Skeletal muscle satellite cell (primary cell): ENCODE results near the gene SERPIND1.

ENCODE experiments used
- H3K27me3 ChIP-seq: 2 replicates; pipeline ENCODE4 v1.7.0; 2013; ENCODE audit warnings: low read length; ENCODE audit not compliant: control insufficient read depth, insufficient read depth
- H3K36me3 ChIP-seq: 2 replicates; pipeline ENCODE4 v1.7.0; 2013; ENCODE audit warnings: mild to moderate bottlenecking, control low read depth, low read length; ENCODE audit not compliant: insufficient read depth
- H3K4me1 ChIP-seq: 2 replicates; pipeline ENCODE4 v1.7.0; 2013; ENCODE audit warnings: low read length; ENCODE audit not compliant: control insufficient read depth, insufficient read depth
- H3K4me2 ChIP-seq: 2 replicates; pipeline ENCODE4 v1.7.0; 2013; ENCODE audit warnings: mild to moderate bottlenecking, low read length
- H3K4me3 ChIP-seq: 2 replicates; pipeline ENCODE4 v1.7.0; 2013; ENCODE audit warnings: low read length
- H3K9ac ChIP-seq: 2 replicates; pipeline ENCODE4 v1.7.0; 2013; ENCODE audit warnings: mild to moderate bottlenecking, low read depth, low read length, moderate library complexity
- H3K9me3 ChIP-seq: replicated peaks from 2 replicates; pipeline ENCODE4 v1.7.0; 2013; ENCODE audit warnings: mild to moderate bottlenecking, control low read depth, low read length

The SERPIND1 gene

DNA sequence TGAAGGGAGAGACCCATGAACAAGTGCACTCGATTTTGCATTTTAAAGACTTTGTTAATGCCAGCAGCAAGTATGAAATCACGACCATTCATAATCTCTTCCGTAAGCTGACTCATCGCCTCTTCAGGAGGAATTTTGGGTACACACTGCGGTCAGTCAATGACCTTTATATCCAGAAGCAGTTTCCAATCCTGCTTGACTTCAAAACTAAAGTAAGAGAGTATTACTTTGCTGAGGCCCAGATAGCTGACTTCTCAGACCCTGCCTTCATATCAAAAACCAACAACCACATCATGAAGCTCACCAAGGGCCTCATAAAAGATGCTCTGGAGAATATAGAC is 5.9 kb downstream of the SERPIND1 start:
- peaks cover 20% of the 10 kb centered on the region for H3K4me1 ChIP-seq
- peaks cover 30% of the 10 kb centered on the region for H3K36me3 ChIP-seq
- no peak overlapping the region for H3K4me2 ChIP-seq
- no peaks in the 10 kb centered on the region for H3K27me3 ChIP-seq
- H3K9ac ChIP-seq: no peak overlapping the region
- no peak overlapping the region for H3K4me3 ChIP-seq
- H3K9me3 ChIP-seq: no peaks in the 10 kb centered on the region

DNA sequence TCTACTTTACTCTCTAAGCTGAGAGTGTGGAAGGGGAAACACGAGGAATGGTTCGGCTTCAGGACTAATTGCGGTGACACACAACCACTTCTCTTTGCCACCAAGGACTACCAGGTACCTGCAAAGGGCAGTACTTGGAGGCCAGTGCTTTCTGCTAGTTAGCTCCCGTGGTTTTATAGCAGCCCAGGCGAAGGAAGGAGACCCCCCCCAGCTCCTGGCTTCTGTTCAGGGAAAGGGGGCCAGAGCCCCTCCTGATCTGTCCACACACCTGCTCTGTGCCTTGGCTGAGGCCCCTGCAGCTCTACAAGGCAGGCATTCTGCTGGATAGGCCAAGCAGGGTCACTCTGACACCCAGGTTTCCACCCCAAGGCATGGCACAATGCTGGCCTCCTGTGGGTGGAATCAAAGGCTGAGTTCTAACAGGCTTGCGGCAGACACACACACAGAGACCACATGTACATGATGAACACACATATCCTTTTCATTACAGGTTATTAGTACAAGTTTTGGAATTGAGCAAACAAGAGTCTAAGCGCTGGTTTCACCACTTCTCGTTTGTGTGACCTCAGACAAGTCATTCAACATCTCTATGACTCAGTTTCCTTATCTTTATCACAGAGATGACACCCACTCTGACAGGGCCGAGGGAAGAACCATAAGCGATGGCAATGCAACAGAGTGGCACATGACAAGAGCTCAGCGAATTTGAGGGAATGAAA is 7.5 kb downstream of the SERPIND1 start:
- H3K9me3 ChIP-seq: no peaks in the 10 kb centered on the region
- H3K4me3 ChIP-seq: no peak overlapping the region
- H3K36me3 ChIP-seq: peaks cover 32% of the 10 kb centered on the region
- peaks cover 20% of the 10 kb centered on the region for H3K4me1 ChIP-seq
- H3K27me3 ChIP-seq: no peaks in the 10 kb centered on the region
- H3K9ac ChIP-seq: no peak overlapping the region
- no peak overlapping the region for H3K4me2 ChIP-seq

DNA sequence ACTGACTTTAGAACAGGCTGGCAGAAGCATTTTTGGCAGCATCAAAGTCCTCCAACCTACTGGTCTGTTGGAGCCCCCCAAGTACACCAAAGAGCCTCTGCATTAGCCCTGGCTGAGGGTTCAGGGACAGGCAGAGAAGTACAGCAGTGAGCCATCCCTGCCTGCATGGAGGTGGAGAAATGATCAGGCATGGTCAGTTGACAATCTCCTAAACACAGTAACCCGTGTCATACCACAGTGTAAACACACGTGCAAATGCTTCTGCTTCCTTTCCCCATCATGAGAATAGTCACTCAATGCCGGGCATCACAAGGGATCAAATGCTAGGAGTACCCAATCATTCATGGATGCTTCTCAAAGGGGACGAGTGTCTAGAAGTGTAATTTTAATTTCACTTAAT is 8.2 kb downstream of the SERPIND1 start:
- no peak overlapping the region for H3K4me3 ChIP-seq
- peaks cover 38% of the 10 kb centered on the region for H3K36me3 ChIP-seq
- H3K9ac ChIP-seq: no peak overlapping the region
- no peak overlapping the region for H3K4me2 ChIP-seq
- peaks cover 20% of the 10 kb centered on the region for H3K4me1 ChIP-seq
- no peaks in the 10 kb centered on the region for H3K9me3 ChIP-seq
- no peaks in the 10 kb centered on the region for H3K27me3 ChIP-seq

DNA sequence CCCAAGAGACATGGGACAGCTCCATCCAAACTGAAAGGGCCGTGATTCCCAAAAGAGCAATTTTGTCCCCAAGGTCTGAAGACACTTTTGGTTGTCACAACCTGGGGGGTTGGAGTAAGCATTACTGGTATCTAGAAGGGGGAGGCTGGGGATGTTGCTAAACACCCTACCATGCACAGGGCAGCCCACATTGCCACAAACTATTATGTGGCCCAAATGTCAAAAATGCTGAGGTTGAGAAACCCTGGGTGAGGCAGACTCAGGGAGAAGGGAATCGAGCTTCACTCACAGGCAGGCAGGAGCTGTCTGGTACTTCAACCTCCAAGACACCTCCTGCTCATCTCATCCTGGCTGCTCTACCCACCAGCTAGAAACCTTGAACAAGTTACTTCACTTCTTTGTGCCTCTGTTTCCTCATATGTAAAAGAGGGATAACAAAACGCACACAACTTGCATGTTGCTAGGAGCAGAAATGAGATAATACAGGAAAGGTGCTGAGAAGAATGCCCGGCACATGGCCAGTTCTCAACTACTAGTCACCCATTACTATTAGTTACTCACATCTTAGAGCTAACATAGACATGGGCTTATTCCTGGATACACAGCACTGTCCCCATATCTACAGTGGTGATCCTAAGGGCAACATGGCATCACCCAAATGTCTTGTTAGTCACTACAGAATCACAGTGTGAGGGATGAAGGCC is 8.8 kb downstream of the SERPIND1 start:
- Histone ChIP-seq H3K4me2 (no peak overlapping the region), H3K4me1 (peaks cover 17% of the 10 kb centered on the region), H3K9ac (no peak overlapping the region), H3K27me3 (no peaks in the 10 kb centered on the region), H3K36me3 (peaks cover 45% of the 10 kb centered on the region), H3K4me3 (no peak overlapping the region), H3K9me3 (no peaks in the 10 kb centered on the region)

DNA sequence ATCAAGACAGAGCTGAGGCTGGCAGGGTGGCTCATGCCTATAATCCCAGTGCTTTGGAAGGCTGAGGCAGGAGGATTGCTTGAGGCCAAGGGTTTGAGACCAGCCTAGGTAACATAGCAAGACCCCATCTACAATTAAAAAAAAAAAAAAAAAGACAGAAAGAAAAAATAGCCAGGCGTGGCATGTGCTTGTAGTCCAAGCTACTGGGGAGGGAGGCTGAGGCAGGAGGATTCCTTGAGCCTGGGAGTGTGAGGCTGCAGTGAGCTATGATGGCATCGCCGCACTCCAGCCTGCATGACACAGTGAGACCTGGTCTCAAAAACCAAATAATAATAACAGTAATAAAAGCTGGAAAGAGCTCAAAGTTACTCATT is 9.4 kb downstream of the SERPIND1 start:
- H3K27me3 ChIP-seq: no peaks in the 10 kb centered on the region
- peaks cover 12% of the 10 kb centered on the region for H3K4me1 ChIP-seq
- H3K4me2 ChIP-seq: no peak overlapping the region
- peaks cover 50% of the 10 kb centered on the region for H3K36me3 ChIP-seq
- H3K4me3 ChIP-seq: no peak overlapping the region
- H3K9me3 ChIP-seq: no peaks in the 10 kb centered on the region
- H3K9ac ChIP-seq: no peak overlapping the region

DNA sequence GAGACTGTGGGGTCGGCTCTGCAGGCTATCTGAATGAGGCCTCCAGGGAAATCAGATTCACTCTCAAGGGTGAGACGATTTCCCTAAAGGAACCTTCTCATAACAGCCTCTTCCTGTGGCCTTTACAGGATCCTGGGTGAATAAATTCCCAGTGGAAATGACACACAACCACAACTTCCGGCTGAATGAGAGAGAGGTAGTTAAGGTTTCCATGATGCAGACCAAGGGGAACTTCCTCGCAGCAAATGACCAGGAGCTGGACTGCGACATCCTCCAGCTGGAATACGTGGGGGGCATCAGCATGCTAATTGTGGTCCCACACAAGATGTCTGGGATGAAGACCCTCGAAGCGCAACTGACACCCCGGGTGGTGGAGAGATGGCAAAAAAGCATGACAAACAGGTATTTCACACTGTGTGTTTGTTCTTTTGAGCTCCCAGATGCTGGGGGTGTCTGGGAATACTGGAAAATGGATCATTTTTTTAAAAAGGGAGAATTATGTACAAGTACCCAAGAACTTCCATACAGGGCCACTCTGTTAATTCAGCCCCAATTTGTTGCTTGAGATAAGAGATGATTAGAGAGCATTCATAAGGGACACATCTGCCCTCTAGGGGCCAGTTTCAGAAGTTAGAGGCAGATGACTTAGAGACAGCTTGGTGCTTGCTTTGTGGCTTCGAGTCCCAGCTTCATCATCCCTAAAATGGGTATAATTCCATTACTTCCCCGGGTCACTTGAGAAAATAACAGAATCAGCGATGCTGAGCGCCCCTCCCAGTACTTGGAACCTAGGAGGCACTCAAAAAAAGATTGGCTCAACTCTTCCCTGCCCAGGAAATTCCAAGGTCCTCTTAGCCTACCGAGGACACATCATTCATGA is 10.2 kb downstream of the SERPIND1 start:
- H3K4me1 ChIP-seq: peaks cover 12% of the 10 kb centered on the region
- no peaks in the 10 kb centered on the region for H3K9me3 ChIP-seq
- no peak overlapping the region for H3K4me2 ChIP-seq
- H3K9ac ChIP-seq: no peak overlapping the region
- peaks cover 48% of the 10 kb centered on the region for H3K36me3 ChIP-seq
- no peak overlapping the region for H3K4me3 ChIP-seq
- H3K27me3 ChIP-seq: no peaks in the 10 kb centered on the region

DNA sequence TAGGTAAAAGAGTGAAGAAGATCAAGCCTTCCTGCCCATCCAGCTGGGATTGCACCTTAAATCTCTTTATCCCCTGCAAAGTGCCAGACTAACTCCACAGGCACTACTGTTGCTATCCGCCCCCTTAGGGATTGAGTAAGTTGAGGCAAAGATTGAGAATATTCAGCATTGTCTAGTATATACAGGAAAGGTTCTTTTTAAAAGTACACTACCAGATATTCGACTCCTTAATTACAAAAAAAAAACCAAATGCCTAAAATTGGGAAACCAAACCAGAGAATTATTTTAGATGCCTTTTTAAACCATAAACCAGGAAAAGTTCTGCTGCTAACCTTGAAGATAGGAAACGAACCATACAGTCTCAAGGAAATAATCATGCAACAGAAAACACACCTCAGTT is 11.5 kb downstream of the SERPIND1 start:
- Histone ChIP-seq H3K4me2 (no peak overlapping the region), H3K36me3 (peaks cover 42% of the 10 kb centered on the region), H3K9ac (no peak overlapping the region)

DNA sequence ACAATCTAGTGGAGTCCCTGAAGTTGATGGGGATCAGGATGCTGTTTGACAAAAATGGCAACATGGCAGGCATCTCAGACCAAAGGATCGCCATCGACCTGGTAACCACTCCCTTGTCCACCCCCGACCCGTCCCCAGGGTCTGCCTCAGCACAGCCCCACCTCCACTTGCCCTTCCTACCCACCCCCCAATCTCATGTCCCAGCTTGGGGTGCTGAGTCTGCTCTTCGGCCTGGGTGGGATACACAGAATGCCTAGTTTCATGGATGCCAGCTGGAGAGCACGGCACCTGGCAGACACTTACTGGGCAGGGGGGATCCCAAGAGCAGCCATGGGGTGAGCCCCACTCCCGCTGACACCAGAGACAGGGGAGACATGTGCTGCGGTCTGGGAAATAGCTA is 12.1 kb downstream of the SERPIND1 start:
- Histone ChIP-seq H3K9me3 (no peaks in the 10 kb centered on the region), H3K36me3 (peaks cover 45% of the 10 kb centered on the region), H3K4me1 (peaks cover 9% of the 10 kb centered on the region), H3K4me3 (no peak overlapping the region), H3K27me3 (no peaks in the 10 kb centered on the region), H3K4me2 (no peak overlapping the region), H3K9ac (no peak overlapping the region)

More for the DNA sequence above, 11.5 kb downstream of the SERPIND1 start:
- H3K4me1 ChIP-seq: peaks cover 9% of the 10 kb centered on the region
- H3K9me3 ChIP-seq: no peaks in the 10 kb centered on the region
- no peak overlapping the region for H3K4me3 ChIP-seq
- H3K27me3 ChIP-seq: no peaks in the 10 kb centered on the region

DNA sequence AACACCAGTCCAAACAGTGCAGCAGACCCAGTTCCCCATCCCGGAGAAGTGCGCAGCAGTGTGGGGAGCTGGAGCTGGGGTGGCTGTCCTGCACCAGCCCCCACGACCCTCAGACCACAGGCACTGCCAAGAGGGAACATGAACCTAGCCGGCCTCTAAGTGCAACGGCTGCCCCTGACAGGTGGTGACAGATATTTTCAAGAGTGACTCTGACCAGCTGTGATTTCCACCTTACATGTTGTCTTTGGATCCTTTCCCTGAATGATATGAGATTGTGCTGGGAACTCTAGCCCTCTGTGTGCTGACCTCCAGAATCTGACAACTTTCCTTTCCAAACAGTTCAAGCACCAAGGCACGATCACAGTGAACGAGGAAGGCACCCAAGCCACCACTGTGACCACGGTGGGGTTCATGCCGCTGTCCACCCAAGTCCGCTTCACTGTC is 12.6 kb downstream of the SERPIND1 start:
- H3K4me1 ChIP-seq: peaks cover 9% of the 10 kb centered on the region
- H3K4me3 ChIP-seq: no peak overlapping the region
- H3K27me3 ChIP-seq: no peaks in the 10 kb centered on the region
- H3K9ac ChIP-seq: no peak overlapping the region
- H3K36me3 ChIP-seq: peaks cover 45% of the 10 kb centered on the region
- no peaks in the 10 kb centered on the region for H3K9me3 ChIP-seq
- no peak overlapping the region for H3K4me2 ChIP-seq

DNA sequence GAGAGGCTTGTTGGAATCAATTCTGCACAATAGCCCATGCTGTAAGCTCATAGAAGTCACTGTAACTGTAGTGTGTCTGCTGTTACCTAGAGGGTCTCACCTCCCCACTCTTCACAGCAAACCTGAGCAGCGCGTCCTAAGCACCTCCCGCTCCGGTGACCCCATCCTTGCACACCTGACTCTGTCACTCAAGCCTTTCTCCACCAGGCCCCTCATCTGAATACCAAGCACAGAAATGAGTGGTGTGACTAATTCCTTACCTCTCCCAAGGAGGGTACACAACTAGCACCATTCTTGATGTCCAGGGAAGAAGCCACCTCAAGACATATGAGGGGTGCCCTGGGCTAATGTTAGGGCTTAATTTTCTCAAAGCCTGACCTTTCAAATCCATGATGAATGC is 13.3 kb downstream of the SERPIND1 start:
- Histone ChIP-seq H3K4me1 (peaks cover 9% of the 10 kb centered on the region), H3K4me3 (no peak overlapping the region), H3K9me3 (no peaks in the 10 kb centered on the region), H3K9ac (no peak overlapping the region), H3K36me3 (peaks cover 41% of the 10 kb centered on the region), H3K4me2 (no peak overlapping the region), H3K27me3 (no peaks in the 10 kb centered on the region)

DNA sequence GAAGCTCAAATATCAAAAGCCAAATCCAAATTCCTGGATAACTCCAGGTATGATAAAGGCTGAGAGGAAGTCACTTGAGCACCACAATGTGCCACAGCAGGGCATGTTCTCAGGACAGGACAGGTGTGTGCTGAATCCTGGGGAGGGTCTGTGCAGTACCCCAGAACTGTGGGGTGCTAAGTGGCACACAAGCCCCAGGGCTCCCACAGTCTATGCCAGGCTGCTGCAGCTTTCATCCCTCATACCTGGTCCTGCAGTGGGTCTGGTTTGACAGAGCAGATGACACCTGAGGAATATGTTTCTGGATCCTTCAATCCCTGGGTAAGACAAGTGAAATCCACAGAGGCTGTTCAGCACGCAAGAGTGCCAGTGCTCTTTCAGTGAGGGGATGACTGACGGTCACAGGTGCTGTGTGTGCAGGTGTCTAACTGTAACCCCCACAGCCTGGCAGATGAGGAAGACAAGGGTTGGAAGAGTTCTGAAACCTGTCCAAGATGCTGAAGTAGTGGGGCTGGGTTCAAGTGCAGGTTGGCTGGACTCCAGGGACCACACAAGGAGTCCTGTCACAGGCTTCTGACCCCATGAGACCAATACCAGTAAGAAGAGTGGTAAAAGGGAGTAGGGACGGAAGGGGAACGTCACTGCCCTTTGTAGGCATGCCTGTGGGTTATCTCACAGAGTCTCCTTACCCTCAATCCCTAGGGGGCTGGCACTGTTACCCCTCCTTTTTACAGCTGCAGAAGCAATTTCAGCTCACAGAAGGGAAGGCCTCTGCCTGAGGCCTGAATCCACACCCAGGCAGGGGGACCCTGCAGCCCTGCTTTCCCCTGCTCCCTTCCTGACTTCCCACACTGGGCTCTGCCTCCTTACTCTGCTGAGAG is 14.1 kb downstream of the SERPIND1 start:
- Histone ChIP-seq H3K9ac (no peak overlapping the region), H3K36me3 (peaks cover 42% of the 10 kb centered on the region), H3K27me3 (no peaks in the 10 kb centered on the region), H3K4me3 (no peak overlapping the region), H3K9me3 (no peaks in the 10 kb centered on the region), H3K4me1 (peaks cover 9% of the 10 kb centered on the region), H3K4me2 (no peak overlapping the region)
